Thyroid gland (tissue), 4 donors: ENCODE data around the gene RNU2-63P.
"Not testable (repeated sequence)": the region's sequence is repeated elsewhere in the genome, so short reads cannot be mapped to it uniquely, and the experiment has no call there.

Source experiments
- CTCF ChIP-seq, 6 experiments: fragments of 200-600 bp in 3 of 6; fragments of 450-650 bp in 3 of 6; sonication (generic) in 3 of 6; IDR thresholded peaks; one replicate each; pipeline ENCODE4 v1.5.1; 2016 to 2019; ENCODE audit warnings: antibody characterized with exemption in 6 of 6, mild to moderate bottlenecking in 2 of 6, inconsistent platforms in 1 of 6, moderate library complexity in 1 of 6
- POLR2A ChIP-seq, 2 donors: fragments of 450-650 bp; IDR thresholded peaks; one replicate each; pipeline ENCODE4 v1.6.1; 2017; ENCODE audit warnings: antibody characterized with exemption in 2 of 2, mild to moderate bottlenecking in 2 of 2, moderate library complexity in 1 of 2

GRCh38 chr2:88045561-88045960, 29.2 kb upstream of the RNU2-63P start:
- not testable (repeated sequence) for TF ChIP-seq POLR2A, CTCF (IDR thresholded peaks at IDR 0.05)
